Pancreas (tissue), 10 donors: Measurements from ENCODE around the gene ARHGEF25. TPM values are rescaled to one million over a fixed set of nuclear protein-coding genes. Genes with fewer than 3 reads are reported as not detected.
"Not testable (repeated sequence)": the region's sequence is repeated elsewhere in the genome, so short reads cannot be mapped to it uniquely, and the experiment has no call there.

Source experiments
- ATAC-seq, 4 donors: fragments of 200-7000 bp; cut with Tn5 transposase; one replicate each; pipeline versions ENCODE4 v1.8.0 to v1.9.1; 2020; ENCODE audit warnings: mild to moderate bottlenecking in 4 of 4, moderate library complexity in 4 of 4
- DNase-seq, 6 donors: peaks; one replicate each; pipeline ENCODE4 v3.0.0-alpha.2; 2020
- FAIRE-seq: peaks from 2 replicates; lab custom pipeline; 2012; peaks lifted over from hg19 to GRCh38; lab: Jason Lieb, UNC
- H3K27ac ChIP-seq, 4 donors: fragments of 200-600 bp; sonication (generic); 1 replicate in 3 of 4; 2 replicates in 1 of 4; pipeline versions ENCODE4 v1.5.0 to v1.8.0; 2020
- H3K27me3 ChIP-seq, 4 donors: fragments of 200-600 bp; one replicate each; pipeline ENCODE4 v1.8.0; 2021
- H3K36me3 ChIP-seq, 3 donors: fragments of 200-600 bp; sonication (generic) in 1 of 3; one replicate each; pipeline versions ENCODE4 v1.5.0 to v1.8.0; 2020 to 2021
- H3K4me1 ChIP-seq, 3 donors: fragments of 200-600 bp; one replicate each; pipeline ENCODE4 v1.8.0; 2021
- H3K4me3 ChIP-seq, 4 donors: fragments of 200-600 bp; sonication (generic) in 2 of 4; one replicate each; pipeline versions ENCODE4 v1.5.0 to v1.8.0; 2020 to 2021
- H3K9me3 ChIP-seq, 4 donors: fragments of 200-600 bp; one replicate each; pipeline ENCODE4 v1.8.0; 2021
- WGBS, 2 donors: extraction: QIAGEN DNeasy Blood & Tissue Kit; methylation state at CpG; one replicate each; pipeline ENCODE4 v1.1.7; 2013; 5-methylcytosine and 5-hydroxymethylcytosine counted together
- intact Hi-C, 3 donors: fragments of 100-400 bp; cut with DNase I; formaldehyde crosslinking; loops; one replicate each; pipeline versions ENCODE4 v1.11.1 to v1.14.2; 2022
- polyA plus RNA-seq, 2 donors: library from polyadenylated mRNA; stranded (reverse); fragments of 200-250 nt; gene quantifications; one replicate each; pipeline ENCODE4 v1.2.3, GENCODE V29; 2013
- total RNA-seq, 6 donors: library from RNA; stranded (reverse); fragmentation: NEBNext Ultra II Directional in 4 of 6; extraction: Animal tissue kit (Norgen Biotek cat#: 25700) in 4 of 6; gene quantifications; one replicate each; pipeline versions ENCODE4 v1.2.1 to v1.2.4, GENCODE V29; 2021 to 2023
- TF ChIP-seq, protein P1 (sequence below), 4 donors: fragments of 200-600 bp; sonication (generic) in 3 of 4; IDR thresholded peaks; one replicate each; pipeline versions ENCODE4 v1.5.0 to v1.8.0; 2021; ENCODE audit warnings: antibody characterized with exemption in 4 of 4
- donor health status: healthy with polysubstance abuse.
- donor health status: DM: no; HTN: no; CAD: no; lungs with moderate emphysema.
- donor health status: DM: no; HTN: no; CAD: no.
- donor health status: control.
- donor health status: control.
- donor health status: Bipolar disorder and iron deficiency.
- donor health status: DM: yes; HTN: yes; CAD: no.
- donor health status: DM: no; HTN: no; CAD: no.
- donor health status: DM: no; HTN: no; CAD: no.
- donor health status: DM: yes; HTN: yes; CAD: no.

Gene ARHGEF25
- total and polyA plus RNA-seq, 8 donors = 1.8 to 22.1 (median 4.2) TPM

DNA sequence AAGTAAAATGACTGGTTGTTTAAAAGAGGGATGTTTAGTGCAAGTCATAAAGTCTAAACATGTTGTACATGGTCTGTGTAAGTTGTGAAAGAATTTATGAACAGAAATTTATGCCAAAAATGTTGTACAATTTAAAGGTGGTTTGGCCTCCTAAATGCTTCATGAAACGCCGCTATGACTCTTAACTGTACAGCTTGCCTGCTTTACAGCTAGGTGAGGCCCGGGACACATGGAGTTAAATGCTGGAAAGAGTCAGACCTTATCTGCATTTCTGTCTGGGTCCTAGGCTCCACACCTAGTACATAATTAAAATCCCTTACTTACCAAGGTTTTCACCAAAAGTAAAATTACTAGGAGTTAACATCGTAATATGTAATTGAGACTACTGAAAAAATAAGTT is 50.1 kb downstream of the ARHGEF25 start:
- Histone ChIP-seq H3K4me1 (peaks cover 0 to 5% (median 0%) of the 10 kb centered on the region in 3 donors), H3K9me3 (no peaks in the 10 kb centered on the region), H3K36me3 (no peaks in the 10 kb centered on the region), H3K4me3 (no peak overlapping the region), H3K27ac (no peak overlapping the region), H3K27me3 (no peaks in the 10 kb centered on the region)
- FAIRE-seq = no peak
- TF ChIP-seq, protein P1, sequence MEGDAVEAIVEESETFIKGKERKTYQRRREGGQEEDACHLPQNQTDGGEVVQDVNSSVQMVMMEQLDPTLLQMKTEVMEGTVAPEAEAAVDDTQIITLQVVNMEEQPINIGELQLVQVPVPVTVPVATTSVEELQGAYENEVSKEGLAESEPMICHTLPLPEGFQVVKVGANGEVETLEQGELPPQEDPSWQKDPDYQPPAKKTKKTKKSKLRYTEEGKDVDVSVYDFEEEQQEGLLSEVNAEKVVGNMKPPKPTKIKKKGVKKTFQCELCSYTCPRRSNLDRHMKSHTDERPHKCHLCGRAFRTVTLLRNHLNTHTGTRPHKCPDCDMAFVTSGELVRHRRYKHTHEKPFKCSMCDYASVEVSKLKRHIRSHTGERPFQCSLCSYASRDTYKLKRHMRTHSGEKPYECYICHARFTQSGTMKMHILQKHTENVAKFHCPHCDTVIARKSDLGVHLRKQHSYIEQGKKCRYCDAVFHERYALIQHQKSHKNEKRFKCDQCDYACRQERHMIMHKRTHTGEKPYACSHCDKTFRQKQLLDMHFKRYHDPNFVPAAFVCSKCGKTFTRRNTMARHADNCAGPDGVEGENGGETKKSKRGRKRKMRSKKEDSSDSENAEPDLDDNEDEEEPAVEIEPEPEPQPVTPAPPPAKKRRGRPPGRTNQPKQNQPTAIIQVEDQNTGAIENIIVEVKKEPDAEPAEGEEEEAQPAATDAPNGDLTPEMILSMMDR (IDR thresholded peaks at IDR 0.05) = no peak
- WGBS, 2 donors = 90 to 99% methylated on average over 4 of the region's 4 CpGs
- no peak for ATAC-seq
- intact Hi-C loops = no loop called here
- no peak for DNase-seq

DNA sequence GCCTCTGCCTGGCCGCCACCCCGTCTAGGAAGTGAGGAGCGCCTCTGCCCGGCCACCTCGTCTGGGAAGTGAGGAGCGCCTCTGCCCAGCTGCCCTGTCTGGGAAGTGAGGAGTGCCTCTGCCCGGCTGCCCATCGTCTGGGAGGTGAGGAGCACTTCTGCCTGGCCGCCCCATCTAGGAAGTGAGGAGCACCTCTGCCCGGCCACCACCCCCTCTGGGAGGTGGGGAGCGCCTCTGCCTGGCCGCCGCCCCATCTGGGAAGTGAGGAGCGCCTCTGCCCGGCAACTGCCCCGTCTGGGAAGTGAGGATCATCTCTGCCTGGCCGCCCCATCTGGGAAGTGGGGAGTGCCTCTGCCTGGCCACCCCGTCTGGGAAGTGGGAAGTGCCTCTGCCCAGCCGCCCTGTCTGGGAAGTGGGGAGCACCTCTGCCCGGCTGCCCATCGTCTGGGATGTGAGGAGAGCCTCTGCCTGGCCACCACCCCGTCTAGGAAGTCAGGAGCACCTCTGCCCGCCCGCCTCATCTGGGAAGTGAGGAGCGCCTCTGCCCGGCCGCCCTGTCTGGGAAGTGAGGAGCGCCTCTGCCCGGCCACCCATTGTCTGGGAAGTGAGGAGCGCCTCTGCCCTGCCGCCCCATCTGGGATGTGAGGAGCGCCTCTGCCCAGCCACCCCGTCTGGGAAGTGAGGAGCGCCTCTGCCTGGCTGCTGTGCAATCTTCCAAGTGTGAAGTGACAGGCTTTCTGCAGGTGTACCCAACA is 54.0 kb downstream of the ARHGEF25 start:
- intact Hi-C loops, ATAC-seq, H3K27ac ChIP-seq, H3K27me3 ChIP-seq, FAIRE-seq, H3K9me3 ChIP-seq, H3K4me1 ChIP-seq, H3K36me3 ChIP-seq, H3K4me3 ChIP-seq: not testable (repeated sequence)
- peak in 2 of 6 donors; percentile 14 to 65 for DNase-seq
- 81 to 86% methylated on average over 34 of the region's 34 CpGs for WGBS, 2 donors

Other genes starting within 250 kb of the ARHGEF25 start
- gene R3HDM2, start 180.4 kb upstream of the ARHGEF25 start, total RNA-seq = 10 to 100 TPM; 22.9 to 39.8 (median 25.5) TPM
- 10 to 100 TPM; 14.5 to 16.8 TPM for gene R3HDM2, start 180.4 kb upstream of the ARHGEF25 start, polyA plus RNA-seq
- under 1 TPM in 2 of 6 donors, not detected in 4; 0.09 TPM for gene INHBC, start 176.7 kb upstream of the ARHGEF25 start, total RNA-seq
- not detected for gene INHBC, start 176.7 kb upstream of the ARHGEF25 start, polyA plus RNA-seq
- gene INHBE, start 156.1 kb upstream of the ARHGEF25 start, total RNA-seq = 10 to 100 TPM in 1 of 6 donors, under 1 TPM in 1, not detected in 4; 0.24 to 17.8 TPM
- under 1 TPM in 1 of 2 donors, not detected in 1; 0.05 TPM for gene INHBE, start 156.1 kb upstream of the ARHGEF25 start, polyA plus RNA-seq
- 1 to 10 TPM in 1 of 6 donors, under 1 TPM in 3, not detected in 2; 0.06 to 2.2 (median 0.79) TPM for gene GLI1, start 151.7 kb upstream of the ARHGEF25 start, total RNA-seq
- under 1 TPM; 0.19 TPM for gene GLI1, start 151.7 kb upstream of the ARHGEF25 start, polyA plus RNA-seq
- gene ARHGAP9, start 131.6 kb upstream of the ARHGEF25 start, total RNA-seq = 10 to 100 TPM in 1 of 6 donors, 1 to 10 TPM in 3, under 1 TPM in 2; 0.39 to 11.7 (median 3.6) TPM
- gene ARHGAP9, start 131.6 kb upstream of the ARHGEF25 start, polyA plus RNA-seq = 1 to 10 TPM; 6.2 to 6.5 TPM
- gene MARS1, start 123.4 kb upstream of the ARHGEF25 start, total RNA-seq = 100 to 1,000 TPM in 1 of 6 donors, 10 to 100 TPM in 5; 33.4 to 210 (median 80.7) TPM
- 10 to 100 TPM; 87.5 to 90.6 TPM for gene MARS1, start 123.4 kb upstream of the ARHGEF25 start, polyA plus RNA-seq
- 10 to 100 TPM in 2 of 6 donors, 1 to 10 TPM in 4; 8.5 to 45.9 (median 9.0) TPM for gene DDIT3, start 90.9 kb upstream of the ARHGEF25 start, total RNA-seq
- gene DDIT3, start 90.9 kb upstream of the ARHGEF25 start, polyA plus RNA-seq = 10 to 100 TPM; 27.5 to 52.7 TPM
- 10 to 100 TPM; 37.4 to 66.1 (median 46.1) TPM for gene MBD6, start 88.6 kb upstream of the ARHGEF25 start, total RNA-seq
- 10 to 100 TPM; 62.9 to 87.1 TPM for gene MBD6, start 88.6 kb upstream of the ARHGEF25 start, polyA plus RNA-seq
- gene DCTN2, start 64.2 kb upstream of the ARHGEF25 start, total RNA-seq = 10 to 100 TPM; 54.9 to 66.2 (median 63.5) TPM
- gene DCTN2, start 64.2 kb upstream of the ARHGEF25 start, polyA plus RNA-seq = 100 to 1,000 TPM in 1 of 2 donors, 10 to 100 TPM in 1; 73.7 to 117 TPM
- gene KIF5A, start 61.4 kb upstream of the ARHGEF25 start, total RNA-seq = under 1 TPM; 0.25 to 0.95 (median 0.47) TPM
- gene KIF5A, start 61.4 kb upstream of the ARHGEF25 start, polyA plus RNA-seq = 1 to 10 TPM in 1 of 2 donors, under 1 TPM in 1; 0.76 to 2.9 TPM
- gene PIP4K2C, start 20.2 kb upstream of the ARHGEF25 start, total RNA-seq = 10 to 100 TPM; 11.3 to 17.0 (median 15.4) TPM
- 10 to 100 TPM in 1 of 2 donors, 1 to 10 TPM in 1; 5.3 to 15.9 TPM for gene PIP4K2C, start 20.2 kb upstream of the ARHGEF25 start, polyA plus RNA-seq
- gene DTX3, start 6.6 kb upstream of the ARHGEF25 start, total RNA-seq = 10 to 100 TPM in 4 of 6 donors, 1 to 10 TPM in 2; 9.0 to 22.9 (median 12.1) TPM
- 10 to 100 TPM; 36.6 to 71.7 TPM for gene DTX3, start 6.6 kb upstream of the ARHGEF25 start, polyA plus RNA-seq
- gene B4GALNT1, start 21.8 kb downstream of the ARHGEF25 start, total RNA-seq = under 1 TPM in 5 of 6 donors, not detected in 1; 0.04 to 0.78 (median 0.24) TPM
- gene B4GALNT1, start 21.8 kb downstream of the ARHGEF25 start, polyA plus RNA-seq = 1 to 10 TPM in 1 of 2 donors, under 1 TPM in 1; 0.61 to 1.1 TPM
- 100 to 1,000 TPM; 177 to 254 (median 196) TPM for gene OS9, start 82.7 kb downstream of the ARHGEF25 start, total RNA-seq
- 100 to 1,000 TPM; 177 to 192 TPM for gene OS9, start 82.7 kb downstream of the ARHGEF25 start, polyA plus RNA-seq
- gene AGAP2, start 127.3 kb downstream of the ARHGEF25 start, total RNA-seq = 1 to 10 TPM in 1 of 6 donors, under 1 TPM in 5; 0.24 to 1.2 (median 0.72) TPM
- 1 to 10 TPM in 1 of 2 donors, under 1 TPM in 1; 0.87 to 3.0 TPM for gene AGAP2, start 127.3 kb downstream of the ARHGEF25 start, polyA plus RNA-seq
- gene TSPAN31, start 133.6 kb downstream of the ARHGEF25 start, total RNA-seq = 10 to 100 TPM; 12.2 to 17.9 (median 14.5) TPM
- gene TSPAN31, start 133.6 kb downstream of the ARHGEF25 start, polyA plus RNA-seq = 10 to 100 TPM; 13.0 to 29.8 TPM
- gene CDK4, start 140.9 kb downstream of the ARHGEF25 start, total RNA-seq = 10 to 100 TPM; 30.6 to 48.5 (median 40.3) TPM
- 10 to 100 TPM; 26.7 to 43.4 TPM for gene CDK4, start 140.9 kb downstream of the ARHGEF25 start, polyA plus RNA-seq
- 10 to 100 TPM in 1 of 6 donors, 1 to 10 TPM in 5; 6.7 to 11.3 (median 7.6) TPM for gene MARCHF9, start 143.7 kb downstream of the ARHGEF25 start, total RNA-seq
- gene MARCHF9, start 143.7 kb downstream of the ARHGEF25 start, polyA plus RNA-seq = 10 to 100 TPM; 17.2 to 32.5 TPM
- 1 to 10 TPM; 2.1 to 5.8 (median 3.8) TPM for gene CYP27B1, start 155.6 kb downstream of the ARHGEF25 start, total RNA-seq
- gene CYP27B1, start 155.6 kb downstream of the ARHGEF25 start, polyA plus RNA-seq = 1 to 10 TPM; 1.6 to 3.3 TPM
- 10 to 100 TPM; 11.5 to 28.5 (median 15.9) TPM for gene METTL1, start 160.7 kb downstream of the ARHGEF25 start, total RNA-seq
- 10 to 100 TPM; 43.3 to 55.9 TPM for gene METTL1, start 160.7 kb downstream of the ARHGEF25 start, polyA plus RNA-seq
- gene EEF1AKMT3, start 161.2 kb downstream of the ARHGEF25 start, total RNA-seq = 10 to 100 TPM in 5 of 6 donors, 1 to 10 TPM in 1; 9.3 to 20.8 (median 16.0) TPM
- 1 to 10 TPM; 3.7 to 7.2 TPM for gene EEF1AKMT3, start 161.2 kb downstream of the ARHGEF25 start, polyA plus RNA-seq
- 10 to 100 TPM in 4 of 6 donors, 1 to 10 TPM in 2; 7.2 to 14.2 (median 12.1) TPM for gene TSFM, start 171.4 kb downstream of the ARHGEF25 start, total RNA-seq
- 10 to 100 TPM; 13.2 to 16.7 TPM for gene TSFM, start 171.4 kb downstream of the ARHGEF25 start, polyA plus RNA-seq
- 10 to 100 TPM in 1 of 6 donors, 1 to 10 TPM in 5; 1.6 to 11.7 (median 3.7) TPM for gene AVIL, start 207.3 kb downstream of the ARHGEF25 start, total RNA-seq
- 10 to 100 TPM; 11.7 to 15.9 TPM for gene AVIL, start 207.3 kb downstream of the ARHGEF25 start, polyA plus RNA-seq
- gene CTDSP2, start 235.3 kb downstream of the ARHGEF25 start, total RNA-seq = 100 to 1,000 TPM in 2 of 6 donors, 10 to 100 TPM in 4; 88.8 to 165 (median 94.5) TPM
- 10 to 100 TPM; 38.7 to 48.6 TPM for gene CTDSP2, start 235.3 kb downstream of the ARHGEF25 start, polyA plus RNA-seq